HG02840 (cell line): ENCODE data around the gene LRRC61.
"Not testable (repeated sequence)": the region's sequence is repeated elsewhere in the genome, so short reads cannot be mapped to it uniquely, and the experiment has no call there.

ENCODE experiments used
- ATAC-seq: cut with Tn5 transposase; IDR thresholded peaks from one replicate; pipeline ENCODE4 v1.9.1; 2021; ENCODE audit warnings: mild to moderate bottlenecking, moderate library complexity, moderate number of reproducible peaks; ENCODE audit not compliant: unreplicated experiment, low FRiP score

LRRC61 gene

DNA sequence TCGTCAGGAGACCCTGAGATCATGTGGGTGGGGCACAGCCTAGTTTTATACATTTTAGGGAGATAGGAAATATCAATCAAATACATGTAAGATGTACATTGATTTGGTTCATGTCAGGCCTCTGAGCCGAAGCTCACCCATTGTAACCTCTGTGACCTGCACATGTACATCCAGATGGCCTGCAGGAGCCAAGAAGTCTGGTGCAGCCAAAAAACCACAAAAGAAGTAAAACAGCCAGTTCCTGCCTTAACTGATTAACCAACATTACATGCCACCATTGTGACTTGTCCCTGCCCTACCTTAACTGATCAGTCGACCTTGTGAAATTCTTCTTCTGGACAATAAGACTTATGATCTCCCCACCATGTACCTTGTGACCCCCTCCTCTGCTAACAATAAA lies 16.0 kb upstream of the LRRC61 start:
- ATAC-seq = no peak

DNA sequence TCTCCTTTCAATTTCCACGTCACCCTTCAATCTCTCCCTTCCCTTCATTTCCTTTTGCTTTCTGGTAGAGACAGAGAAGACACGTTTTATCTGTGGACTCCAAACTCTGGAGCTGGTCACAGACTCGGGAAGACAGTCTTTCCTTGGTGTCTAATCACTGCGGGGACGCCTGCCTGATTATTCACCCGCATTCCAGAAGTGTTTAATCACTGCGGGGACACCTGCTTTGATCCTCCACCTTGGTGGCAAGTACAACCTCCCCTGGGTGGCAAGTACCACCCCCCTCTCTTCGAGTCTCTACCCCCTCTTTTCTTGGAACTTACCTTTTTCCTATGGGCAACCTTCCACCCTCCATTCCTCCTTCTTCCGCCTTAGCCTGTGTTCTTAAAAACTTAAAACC lies 15.3 kb upstream of the LRRC61 start:
- no peak for ATAC-seq

GRCh38 chr7:150308575-150308974 lies 14.6 kb upstream of the LRRC61 start:
- no peak for ATAC-seq

DNA sequence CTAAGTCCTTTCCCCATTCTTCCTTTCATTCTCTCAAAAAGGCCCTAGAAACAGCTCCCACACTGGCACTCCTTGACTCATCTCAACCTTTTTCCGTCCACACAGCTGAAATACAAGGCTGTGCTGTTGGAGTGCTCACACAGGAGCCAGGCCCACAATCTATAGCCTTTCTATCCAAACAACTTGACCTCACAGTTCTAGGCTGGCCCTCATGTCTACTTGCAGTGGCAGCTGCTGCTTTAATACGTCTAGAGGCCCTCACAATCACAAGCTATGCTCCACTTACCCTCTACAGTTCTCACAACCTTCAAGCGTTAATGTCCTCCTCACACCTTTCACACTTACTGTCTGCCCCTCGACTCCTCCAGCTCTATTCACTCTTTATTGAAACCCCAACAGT lies 12.0 kb upstream of the LRRC61 start:
- ATAC-seq = no peak

- no peak for ATAC-seq
Measured at GRCh38 chr7:150311711-150312110, 11.4 kb upstream of the LRRC61 start.

DNA sequence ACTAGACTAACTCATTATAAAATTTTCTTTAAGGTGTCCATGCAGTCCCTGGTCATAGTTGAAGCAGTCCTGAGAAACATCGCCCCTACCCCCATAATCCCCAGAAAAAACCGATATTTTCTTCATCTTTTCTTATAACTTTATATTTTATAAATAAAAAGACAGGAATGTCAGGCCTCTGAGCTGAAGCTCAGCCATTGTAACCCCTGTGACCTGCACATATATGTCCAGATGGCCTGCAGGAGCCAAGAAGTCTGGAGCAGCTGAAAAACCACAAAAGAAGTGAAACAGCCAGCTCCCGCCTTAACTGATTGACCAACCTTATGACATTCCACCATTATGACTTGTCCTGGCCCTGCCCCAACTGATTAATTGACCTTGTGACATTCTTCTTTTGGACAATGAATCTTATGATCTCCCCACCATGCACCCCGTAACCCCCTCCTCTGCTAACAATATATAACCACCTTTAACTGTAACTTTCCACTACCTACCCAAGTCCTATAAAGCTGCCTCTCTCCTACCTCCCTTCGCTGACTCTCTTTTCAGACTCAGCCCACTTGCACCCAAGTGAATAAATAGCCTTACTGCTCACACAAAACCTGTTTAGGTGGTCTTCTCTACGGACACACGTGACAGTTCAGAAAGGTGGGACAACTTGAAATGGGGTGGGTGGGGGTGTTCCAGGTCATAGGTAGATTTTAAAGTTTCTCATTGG lies 10.3 kb upstream of the LRRC61 start:
- not testable (repeated sequence) for ATAC-seq

GRCh38 chr7:150313367-150313809 lies 9.8 kb upstream of the LRRC61 start:
- no peak for ATAC-seq

GRCh38 chr7:150313870-150314269 lies 9.3 kb upstream of the LRRC61 start:
- ATAC-seq = no peak

GRCh38 chr7:150314639-150315239 lies 8.4 kb upstream of the LRRC61 start:
- no peak for ATAC-seq

- not testable (repeated sequence) for ATAC-seq
Measured at GRCh38 chr7:150316987-150317386, 6.2 kb upstream of the LRRC61 start.

- no peak for ATAC-seq
Measured at GRCh38 chr7:150317748-150318444, 5.3 kb upstream of the LRRC61 start.

DNA sequence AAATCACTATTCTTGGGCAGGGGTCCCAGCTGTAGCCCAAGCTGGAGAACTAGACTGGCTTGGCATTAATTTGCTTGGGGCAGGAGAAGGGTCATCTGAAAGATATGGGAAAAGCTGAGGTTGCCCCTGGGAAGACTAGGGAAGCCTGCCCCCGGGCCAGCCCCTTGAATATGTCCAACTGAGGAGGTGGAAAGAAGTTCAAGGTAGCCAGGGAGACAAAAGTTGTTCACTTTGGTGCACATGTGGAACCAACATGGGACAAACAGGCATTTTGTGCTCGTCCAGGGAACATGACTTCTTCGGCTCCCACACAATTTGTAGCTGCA lies 1.4 kb upstream of the LRRC61 start:
- ATAC-seq = no peak

GRCh38 chr7:150322114-150322832 lies 882 bp upstream of the LRRC61 start:
- ATAC-seq = no peak

DNA sequence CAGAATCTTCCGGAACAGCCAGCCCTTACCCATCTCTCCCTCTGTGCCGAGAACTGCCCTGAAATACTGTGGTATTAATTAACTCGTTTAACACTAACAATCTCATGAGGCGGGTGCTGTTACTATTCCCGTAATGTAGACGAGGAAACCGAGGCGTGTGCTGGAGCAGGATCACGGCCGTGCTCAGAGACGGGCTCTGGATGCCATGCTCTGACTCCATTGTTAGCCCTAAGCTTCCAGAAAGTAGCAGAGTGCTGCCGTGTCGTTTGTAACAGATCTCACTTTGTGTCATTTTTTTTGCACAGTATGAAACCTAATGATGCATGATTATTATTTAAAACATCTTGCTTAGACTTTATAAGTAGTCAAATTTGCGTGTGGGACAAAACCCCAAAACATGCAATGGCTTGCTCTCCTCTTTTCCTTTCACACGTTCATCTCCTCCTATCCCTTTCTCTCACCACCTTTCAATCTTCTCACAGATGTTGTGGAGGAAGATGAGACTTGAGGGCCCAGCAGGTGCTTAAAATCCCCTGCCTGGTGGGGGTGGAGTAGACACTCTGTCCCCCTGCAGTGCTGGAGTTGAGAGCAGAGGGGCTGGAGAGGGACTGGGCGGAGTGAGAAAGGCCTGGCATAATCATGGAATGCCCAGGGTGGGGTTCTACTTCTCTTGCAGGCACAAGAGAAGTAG lies 672 bp downstream of the LRRC61 start:
- ATAC-seq = no peak

GRCh38 chr7:150324373-150324961 lies 1.3 kb downstream of the LRRC61 start:
- no peak for ATAC-seq

- ATAC-seq = no peak
Measured at GRCh38 chr7:150325110-150325611, 2.0 kb downstream of the LRRC61 start.

DNA sequence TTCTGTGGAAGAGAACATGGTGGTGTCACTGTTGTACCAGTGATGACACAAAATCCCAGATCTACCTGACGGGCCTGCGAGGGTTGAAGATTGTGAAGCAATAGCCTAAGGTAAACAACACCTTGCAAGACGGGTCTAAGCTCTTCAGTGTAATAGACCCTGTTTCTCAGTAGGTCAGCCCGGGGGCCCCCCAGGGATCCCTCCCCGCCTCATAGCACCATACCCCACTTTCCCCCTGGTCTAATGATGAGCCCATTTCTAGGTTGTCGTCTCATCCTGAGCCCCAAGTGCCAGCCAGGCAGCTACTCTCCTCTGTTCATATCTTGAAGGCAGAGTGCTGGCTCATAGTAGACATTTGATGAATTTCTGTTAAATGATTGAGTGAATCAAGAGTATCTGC lies 2.7 kb downstream of the LRRC61 start:
- no peak for ATAC-seq

GRCh38 chr7:150326657-150327268 lies 3.6 kb downstream of the LRRC61 start:
- no peak for ATAC-seq

- no peak for ATAC-seq
Measured at GRCh38 chr7:150327308-150327707, 4.2 kb downstream of the LRRC61 start.
